DND-41 (cell line): ENCODE measurements around the gene TBCB.

ENCODE experiments used
- EZH2 ChIP-seq: IDR thresholded peaks from 3 replicates; pipeline ENCODE4 v1.6.1; 2012; ENCODE audit warnings: borderline replicate concordance, low read depth, mild to moderate bottlenecking, moderate library complexity, low read length, inconsistent platforms; ENCODE audit not compliant: severe bottlenecking
- TF ChIP-seq, protein P1 (sequence below): IDR thresholded peaks from 2 replicates; pipeline ENCODE4 v1.5.1; 2012; ENCODE audit warnings: borderline replicate concordance, low read length, moderate library complexity, mild to moderate bottlenecking; ENCODE audit not compliant: poor library complexity, severe bottlenecking; ENCODE audit errors: extremely low read depth

DNA sequence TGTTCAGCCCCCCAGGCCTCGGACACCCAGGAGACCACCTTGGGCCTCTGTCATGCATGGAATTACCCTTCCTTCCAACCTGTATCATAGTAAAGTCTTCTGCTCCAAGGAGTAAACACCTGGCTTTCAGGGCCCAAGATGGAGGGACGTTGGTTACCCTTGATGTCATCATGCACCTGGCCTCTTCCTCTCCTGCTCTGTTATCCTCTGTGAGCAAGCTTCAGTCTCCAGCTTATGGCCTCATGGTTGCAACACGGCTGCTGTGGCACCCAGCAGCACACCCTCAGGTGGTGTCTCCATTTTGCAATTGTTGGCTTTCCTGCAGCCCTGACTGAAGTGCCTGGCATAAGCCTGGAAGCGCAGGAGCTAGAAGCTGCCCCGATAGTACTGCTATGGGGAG, 8.3 kb upstream of the TBCB start:
- TF ChIP-seq, protein P1, sequence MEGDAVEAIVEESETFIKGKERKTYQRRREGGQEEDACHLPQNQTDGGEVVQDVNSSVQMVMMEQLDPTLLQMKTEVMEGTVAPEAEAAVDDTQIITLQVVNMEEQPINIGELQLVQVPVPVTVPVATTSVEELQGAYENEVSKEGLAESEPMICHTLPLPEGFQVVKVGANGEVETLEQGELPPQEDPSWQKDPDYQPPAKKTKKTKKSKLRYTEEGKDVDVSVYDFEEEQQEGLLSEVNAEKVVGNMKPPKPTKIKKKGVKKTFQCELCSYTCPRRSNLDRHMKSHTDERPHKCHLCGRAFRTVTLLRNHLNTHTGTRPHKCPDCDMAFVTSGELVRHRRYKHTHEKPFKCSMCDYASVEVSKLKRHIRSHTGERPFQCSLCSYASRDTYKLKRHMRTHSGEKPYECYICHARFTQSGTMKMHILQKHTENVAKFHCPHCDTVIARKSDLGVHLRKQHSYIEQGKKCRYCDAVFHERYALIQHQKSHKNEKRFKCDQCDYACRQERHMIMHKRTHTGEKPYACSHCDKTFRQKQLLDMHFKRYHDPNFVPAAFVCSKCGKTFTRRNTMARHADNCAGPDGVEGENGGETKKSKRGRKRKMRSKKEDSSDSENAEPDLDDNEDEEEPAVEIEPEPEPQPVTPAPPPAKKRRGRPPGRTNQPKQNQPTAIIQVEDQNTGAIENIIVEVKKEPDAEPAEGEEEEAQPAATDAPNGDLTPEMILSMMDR = no peak
- no peak for TF ChIP-seq EZH2
